Suprapubic skin (tissue), 4 donors: ENCODE results near the gene COG5. TPM values are rescaled to one million over a fixed set of nuclear protein-coding genes. Genes with fewer than 3 reads are reported as not detected.
"Not testable (repeated sequence)": the region's sequence is repeated elsewhere in the genome, so short reads cannot be mapped to it uniquely, and the experiment has no call there.

Experiments used
- DNase-seq, 2 donors: peaks; one replicate each; pipeline ENCODE4 v3.0.0-alpha.2; 2019; ENCODE audit warnings: low spot score in 2 of 2
- H3K27ac ChIP-seq: fragments of 200-600 bp; sonication (generic); one replicate; pipeline ENCODE4 v1.5.1; 2019
- H3K27me3 ChIP-seq: fragments of 200-600 bp; sonication (generic); one replicate; pipeline ENCODE4 v1.5.1; 2019
- H3K36me3 ChIP-seq: fragments of 200-600 bp; sonication (generic); one replicate; pipeline ENCODE4 v1.5.1; 2019
- H3K4me1 ChIP-seq: fragments of 200-600 bp; sonication (generic); one replicate; pipeline ENCODE4 v1.5.1; 2019
- H3K4me3 ChIP-seq: fragments of 200-600 bp; sonication (generic); one replicate; pipeline ENCODE4 v1.5.1; 2019; ENCODE audit warnings: mild to moderate bottlenecking
- H3K9me3 ChIP-seq: fragments of 200-600 bp; sonication (generic); one replicate; pipeline ENCODE4 v1.5.1; 2019
- EP300 ChIP-seq: sonication (generic); formaldehyde crosslinking; IDR thresholded peaks from one replicate; pipeline ENCODE4 v1.6.1; 2017; ENCODE audit warnings: antibody characterized with exemption
- POLR2A ChIP-seq, 2 donors: fragments of 450-650 bp; IDR thresholded peaks; one replicate each; pipeline ENCODE4 v1.6.1; 2017; ENCODE audit warnings: antibody characterized with exemption in 2 of 2, mild to moderate bottlenecking in 2 of 2, moderate library complexity in 2 of 2
- POLR2AphosphoS5 ChIP-seq, 3 donors: sonication (generic); formaldehyde crosslinking; IDR thresholded peaks; one replicate each; pipeline ENCODE4 v1.6.1; 2017; ENCODE audit warnings: antibody characterized with exemption in 3 of 3
- WGBS: methylation state at CpG from one replicate; pipeline ENCODE4 v1.1.5; 2018; 5-methylcytosine and 5-hydroxymethylcytosine counted together
- total RNA-seq, 4 donors: library from RNA; depleted of rRNA; stranded (reverse); fragments of >200 nt; gene quantifications; one replicate each; pipeline ENCODE4 v1.1.0, GENCODE V29; 2016
- TF ChIP-seq, protein P1 (sequence below), 2 donors: fragments of 200-600 bp in 1 of 2; fragments of 450-650 bp in 1 of 2; sonication (generic) in 1 of 2; IDR thresholded peaks; one replicate each; pipeline ENCODE4 v1.5.1; 2016 to 2019; ENCODE audit warnings: antibody characterized with exemption in 2 of 2, mild to moderate bottlenecking in 1 of 2, moderate library complexity in 1 of 2

COG5 gene
- total RNA-seq, 4 donors from 2014 or later: 31.1 to 60.1 (median 53.7) TPM

DNA sequence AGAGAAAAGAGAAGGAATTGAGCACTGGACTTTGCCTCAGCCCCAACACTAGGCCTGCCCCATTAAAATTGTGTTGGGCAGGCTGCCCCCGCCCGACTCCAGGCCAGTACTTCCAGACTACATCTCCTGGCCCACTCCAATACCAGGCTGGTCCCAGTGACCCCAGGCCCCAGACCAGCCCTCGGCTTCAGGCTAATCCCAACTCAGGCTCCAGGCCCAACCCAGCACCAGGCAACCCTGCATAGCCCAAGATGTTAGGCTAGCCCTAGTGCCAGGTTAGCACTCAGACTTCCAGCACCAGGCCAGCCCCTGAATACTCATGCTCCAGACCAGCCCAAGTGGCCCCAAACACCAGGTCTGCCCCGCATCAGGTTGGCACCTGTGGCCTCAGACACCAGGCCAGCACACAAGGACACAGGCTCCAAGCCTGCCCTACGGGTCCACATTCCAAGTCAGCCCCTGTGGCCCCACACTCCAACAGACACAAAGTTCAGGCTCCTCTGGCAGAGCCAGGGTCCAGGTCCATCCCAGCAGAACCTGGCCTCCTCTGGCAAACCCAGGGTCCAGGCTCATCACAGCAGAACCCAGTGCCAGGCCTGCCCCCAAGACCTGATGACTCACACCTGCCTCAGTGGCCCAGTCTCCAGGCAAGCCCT is 20.3 kb downstream of the COG5 start:
- Histone ChIP-seq H3K4me1 (no peaks in the 10 kb centered on the region), H3K27me3 (no peaks in the 10 kb centered on the region), H3K36me3 (peaks cover 44% of the 10 kb centered on the region), H3K4me3 (no peak overlapping the region), H3K9me3 (no peaks in the 10 kb centered on the region), H3K27ac (no peak overlapping the region)
- TF ChIP-seq POLR2AphosphoS5 (IDR thresholded peaks at IDR 0.05) (no peak), EP300 (no peak), POLR2A (IDR thresholded peaks at IDR 0.05) (no peak)
- TF ChIP-seq, protein P1, sequence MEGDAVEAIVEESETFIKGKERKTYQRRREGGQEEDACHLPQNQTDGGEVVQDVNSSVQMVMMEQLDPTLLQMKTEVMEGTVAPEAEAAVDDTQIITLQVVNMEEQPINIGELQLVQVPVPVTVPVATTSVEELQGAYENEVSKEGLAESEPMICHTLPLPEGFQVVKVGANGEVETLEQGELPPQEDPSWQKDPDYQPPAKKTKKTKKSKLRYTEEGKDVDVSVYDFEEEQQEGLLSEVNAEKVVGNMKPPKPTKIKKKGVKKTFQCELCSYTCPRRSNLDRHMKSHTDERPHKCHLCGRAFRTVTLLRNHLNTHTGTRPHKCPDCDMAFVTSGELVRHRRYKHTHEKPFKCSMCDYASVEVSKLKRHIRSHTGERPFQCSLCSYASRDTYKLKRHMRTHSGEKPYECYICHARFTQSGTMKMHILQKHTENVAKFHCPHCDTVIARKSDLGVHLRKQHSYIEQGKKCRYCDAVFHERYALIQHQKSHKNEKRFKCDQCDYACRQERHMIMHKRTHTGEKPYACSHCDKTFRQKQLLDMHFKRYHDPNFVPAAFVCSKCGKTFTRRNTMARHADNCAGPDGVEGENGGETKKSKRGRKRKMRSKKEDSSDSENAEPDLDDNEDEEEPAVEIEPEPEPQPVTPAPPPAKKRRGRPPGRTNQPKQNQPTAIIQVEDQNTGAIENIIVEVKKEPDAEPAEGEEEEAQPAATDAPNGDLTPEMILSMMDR (IDR thresholded peaks at IDR 0.05): no peak
- DNase-seq: no peak
- WGBS: 79% methylated on average over 3 of the region's 5 CpGs

GRCh38 chr7:107538001-107538400 is 25.7 kb downstream of the COG5 start:
- Histone ChIP-seq H3K9me3 (no peaks in the 10 kb centered on the region), H3K36me3 (peaks cover 9% of the 10 kb centered on the region), H3K4me1 (peaks cover 6% of the 10 kb centered on the region), H3K4me3 (no peak overlapping the region), H3K27ac (no peak overlapping the region), H3K27me3 (no peaks in the 10 kb centered on the region)
- WGBS: 55% methylated on average over 2 of the region's 2 CpGs
- TF ChIP-seq EP300 (no peak), POLR2A (IDR thresholded peaks at IDR 0.05) (no peak), POLR2AphosphoS5 (IDR thresholded peaks at IDR 0.05) (no peak)
- TF ChIP-seq, protein P1 (IDR thresholded peaks at IDR 0.05): no peak
- no peak for DNase-seq

- DNase-seq, H3K4me3 ChIP-seq, H3K9me3 ChIP-seq, H3K27me3 ChIP-seq, H3K27ac ChIP-seq, H3K4me1 ChIP-seq, H3K36me3 ChIP-seq: not testable (repeated sequence)
- 92% methylated on average over 4 of the region's 4 CpGs for WGBS
Observed at GRCh38 chr7:107537228-107537627, 26.5 kb downstream of the COG5 start.

GRCh38 chr7:107534139-107534538 is 29.6 kb downstream of the COG5 start:
- TF ChIP-seq, protein P1 (IDR thresholded peaks at IDR 0.05): no peak
- no peak for TF ChIP-seq POLR2AphosphoS5 (IDR thresholded peaks at IDR 0.05)
- H3K9me3 ChIP-seq: no peaks in the 10 kb centered on the region
- no peak for DNase-seq
- peaks cover 6% of the 10 kb centered on the region for H3K4me1 ChIP-seq
- no peaks in the 10 kb centered on the region for H3K27me3 ChIP-seq
- no peak overlapping the region for H3K27ac ChIP-seq
- no peak overlapping the region for H3K4me3 ChIP-seq
- peaks cover 6% of the 10 kb centered on the region for H3K36me3 ChIP-seq

DNA sequence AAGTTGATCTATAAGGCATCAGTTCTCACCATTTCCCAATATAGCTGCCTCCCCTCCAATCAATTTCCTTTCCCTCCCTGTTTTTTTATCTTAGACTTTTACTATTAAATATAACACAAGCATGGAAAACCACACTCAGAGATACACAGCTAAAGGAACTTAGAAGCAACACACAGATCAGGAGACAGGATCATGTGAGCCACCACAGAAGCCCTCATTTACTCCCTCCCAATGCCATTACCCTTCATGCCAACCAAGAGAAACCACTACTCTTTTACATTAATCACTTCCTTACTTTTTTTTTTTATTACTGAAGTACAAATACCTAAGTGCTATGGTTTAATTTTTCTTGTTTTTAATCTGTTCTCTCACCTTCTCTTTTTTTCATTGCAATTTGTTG is 33.0 kb downstream of the COG5 start:
- TF ChIP-seq, protein P1 (IDR thresholded peaks at IDR 0.05): no peak
- TF ChIP-seq POLR2A (IDR thresholded peaks at IDR 0.05) (no peak), EP300 (no peak), POLR2AphosphoS5 (IDR thresholded peaks at IDR 0.05) (no peak)
- no peaks in the 10 kb centered on the region for H3K9me3 ChIP-seq
- no peak overlapping the region for H3K4me3 ChIP-seq
- DNase-seq: no peak
- H3K27me3 ChIP-seq: no peaks in the 10 kb centered on the region
- no peaks in the 10 kb centered on the region for H3K4me1 ChIP-seq
- H3K27ac ChIP-seq: no peak overlapping the region
- H3K36me3 ChIP-seq: peaks cover 4% of the 10 kb centered on the region

DNA sequence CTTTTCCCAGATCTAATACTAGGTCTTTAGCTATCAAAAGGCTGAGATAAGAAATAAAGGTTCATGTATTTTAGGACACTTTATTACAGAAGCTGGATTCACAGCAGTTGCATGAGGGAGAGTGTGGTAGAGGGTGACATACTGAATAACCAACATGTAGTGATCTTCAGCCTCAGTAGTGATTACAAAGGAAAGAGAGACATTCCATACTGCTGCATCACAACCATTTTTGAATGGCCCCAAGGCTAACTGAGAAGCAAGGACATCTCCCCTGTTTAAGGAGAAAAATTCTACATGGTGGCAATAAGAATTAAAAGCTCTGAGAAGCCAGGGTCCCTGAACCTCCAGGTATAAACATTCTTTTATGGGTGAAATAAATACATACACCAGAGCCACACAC is 35.3 kb downstream of the COG5 start:
- no peak overlapping the region for H3K27ac ChIP-seq

More for the DNA sequence above, 35.3 kb downstream of the COG5 start:
- no peaks in the 10 kb centered on the region for H3K27me3 ChIP-seq
- no peaks in the 10 kb centered on the region for H3K9me3 ChIP-seq
- TF ChIP-seq POLR2AphosphoS5 (IDR thresholded peaks at IDR 0.05) (no peak), EP300 (no peak), POLR2A (IDR thresholded peaks at IDR 0.05) (no peak)
- TF ChIP-seq, protein P1 (IDR thresholded peaks at IDR 0.05): no peak
- DNase-seq: no peak
- H3K36me3 ChIP-seq: peaks cover 7% of the 10 kb centered on the region
- no peaks in the 10 kb centered on the region for H3K4me1 ChIP-seq
- no peak overlapping the region for H3K4me3 ChIP-seq
